ENCODE data around the gene PMPCB.
A peak's percentile ranks its signal among the peaks of the same experiment; 100 is the strongest.

PMPCB gene

GRCh38 chr7:103325744-103326143 lies 28.5 kb downstream of the PMPCB start:
- no peak for DNase-seq (ENCODE audit: low read depth in 1 of 2, low spot score in 1 of 2)

- no peak for DNase-seq (ENCODE audit: low read depth in 1 of 2, low spot score in 1 of 2)
Measured at GRCh38 chr7:103336761-103337160, 39.5 kb downstream of the PMPCB start.

DNA sequence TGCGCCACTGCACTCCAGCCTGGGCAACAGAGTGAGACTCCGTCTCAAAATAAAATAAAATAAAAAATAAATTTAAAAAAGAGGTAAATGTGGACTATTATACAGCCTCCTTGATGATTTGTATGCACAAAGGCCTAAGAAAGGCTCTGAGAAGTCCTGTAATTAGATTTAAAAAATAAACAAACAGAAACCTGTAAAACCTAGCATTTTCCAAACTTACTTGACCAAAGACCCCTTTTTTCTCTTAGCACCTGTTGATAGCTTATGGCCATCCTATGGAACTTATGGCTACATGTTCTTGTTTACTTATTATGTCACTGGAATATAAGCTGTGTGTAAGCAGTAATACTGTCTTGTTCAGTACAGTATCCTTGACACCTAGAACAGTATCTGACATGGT lies 41.6 kb downstream of the PMPCB start:
- no peak for DNase-seq (ENCODE audit: low read depth in 1 of 2, low spot score in 1 of 2)

- no peak for DNase-seq (ENCODE audit: low read depth in 1 of 2, low spot score in 1 of 2)
Measured at GRCh38 chr7:103341466-103341865, 44.2 kb downstream of the PMPCB start.

DNA sequence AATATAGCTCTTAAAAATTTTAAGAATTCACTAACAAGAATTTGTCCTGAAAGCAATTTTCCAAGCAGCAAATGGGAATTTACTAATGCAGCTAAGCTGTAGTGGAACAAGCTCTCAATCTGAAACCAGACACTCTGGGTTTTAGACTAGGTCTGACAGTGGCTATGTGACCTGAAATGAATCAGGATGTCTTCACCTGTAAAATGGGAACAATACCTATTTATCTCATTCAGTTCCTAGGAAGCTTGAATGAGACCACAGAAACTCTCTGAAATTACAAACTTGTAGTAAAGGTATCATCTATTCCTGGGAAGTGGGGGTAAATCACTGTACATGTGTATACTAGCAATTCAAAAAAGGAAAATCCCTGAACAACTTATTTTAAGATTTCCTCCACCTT lies 46.1 kb downstream of the PMPCB start:
- no peak for DNase-seq (ENCODE audit: low read depth in 1 of 2, low spot score in 1 of 2)

- DNase-seq (ENCODE audit: low read depth in 1 of 2, low spot score in 1 of 2): peak; percentile 8 to 10
Measured at GRCh38 chr7:103343758-103344452, 46.7 kb downstream of the PMPCB start.

DNA sequence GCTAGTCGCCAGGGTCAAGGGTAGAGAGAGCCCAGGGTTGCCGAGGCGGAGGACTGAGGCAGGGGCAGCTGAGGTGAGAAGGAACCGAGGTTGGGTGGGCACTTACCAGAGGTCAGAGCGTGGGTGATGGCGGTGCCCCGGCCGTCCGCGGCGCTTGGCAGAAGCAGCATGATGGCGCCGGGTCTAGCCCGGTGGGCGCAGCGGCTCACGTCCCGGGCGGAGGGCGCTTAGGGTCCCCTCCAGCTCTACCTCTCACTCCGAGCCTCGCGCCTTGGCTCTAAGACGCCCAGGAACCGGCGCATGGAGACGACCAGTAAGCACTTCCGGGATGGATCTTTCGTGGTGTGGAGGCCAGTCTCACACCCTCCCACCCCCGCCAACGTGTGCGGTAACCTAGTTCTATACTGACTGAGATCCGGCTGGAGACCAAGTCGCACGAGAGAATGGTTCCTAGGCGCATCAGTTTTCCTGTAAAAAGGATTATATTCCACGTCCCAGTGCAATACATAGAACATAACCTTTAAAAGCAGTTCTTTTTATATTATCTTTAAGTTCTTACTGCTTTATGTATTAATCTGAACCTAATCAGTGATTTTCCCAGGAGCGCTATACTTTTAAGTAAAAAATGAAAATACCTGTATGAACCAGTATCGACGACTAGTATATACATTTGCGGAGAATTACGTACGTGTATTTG lies 47.4 kb downstream of the PMPCB start, which contains the start of gene DNAJC2:
Gene DNAJC2 (minus strand): TSS at position 315 of the 697 bp plus-strand sequence. CDS start 145 bp downstream, at position 170.
- DNase-seq (ENCODE audit: low read depth in 1 of 2, low spot score in 1 of 2): peak; percentile 68

DNA sequence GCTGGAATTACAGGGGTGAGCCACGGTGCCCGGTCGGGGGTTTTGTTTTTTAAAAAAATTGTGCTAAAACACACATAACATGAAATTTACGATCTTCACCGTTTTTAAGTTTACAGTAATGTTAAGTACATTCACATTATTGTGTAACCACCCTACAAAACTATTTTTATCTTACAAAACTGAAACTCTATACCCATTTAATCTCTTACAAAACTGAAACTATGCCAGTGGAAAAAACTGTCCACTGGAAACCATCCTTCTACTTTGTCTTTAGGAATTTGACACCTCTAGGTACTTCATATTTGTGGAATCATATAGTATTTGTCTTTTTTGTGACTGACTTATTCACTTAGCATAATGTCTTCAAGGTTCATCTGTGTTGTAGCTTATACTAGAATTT lies 49.2 kb downstream of the PMPCB start:
- DNase-seq (ENCODE audit: low read depth in 1 of 2, low spot score in 1 of 2): no peak

- peak; percentile 59 to 61 for DNase-seq (ENCODE audit: low read depth in 1 of 2, low spot score in 1 of 2)
Measured at GRCh38 chr7:103347507-103348267, 50.5 kb downstream of the PMPCB start, which contains the start of gene PSMC2. Gene PSMC2, plus strand, starts transcription at chr7:103347643. Its CDS starts 69 bp downstream, at chr7:103347712.

GRCh38 chr7:103348452-103348851 lies 51.2 kb downstream of the PMPCB start:
- no peak for DNase-seq (ENCODE audit: low read depth in 1 of 2, low spot score in 1 of 2)

DNA sequence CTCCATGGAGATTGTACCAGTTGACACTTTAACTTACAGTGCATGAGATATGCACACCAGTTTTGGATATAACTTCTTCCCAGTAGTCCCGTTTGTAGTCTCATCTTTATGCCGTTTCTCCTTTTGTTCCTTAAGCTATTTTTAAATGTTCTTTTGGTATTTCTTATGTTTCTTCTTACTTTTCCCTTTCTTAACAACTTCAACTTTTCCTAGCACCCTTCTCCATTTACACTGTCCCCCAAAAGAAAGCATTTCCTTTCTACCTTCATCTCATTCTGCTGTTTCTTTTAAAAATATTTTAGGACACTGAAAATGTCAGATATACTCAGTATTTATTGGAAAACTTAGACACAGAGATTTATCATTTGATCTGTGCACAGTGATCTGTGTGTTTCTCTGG lies 51.7 kb downstream of the PMPCB start:
- DNase-seq (ENCODE audit: low read depth in 1 of 2, low spot score in 1 of 2): no peak

DNA sequence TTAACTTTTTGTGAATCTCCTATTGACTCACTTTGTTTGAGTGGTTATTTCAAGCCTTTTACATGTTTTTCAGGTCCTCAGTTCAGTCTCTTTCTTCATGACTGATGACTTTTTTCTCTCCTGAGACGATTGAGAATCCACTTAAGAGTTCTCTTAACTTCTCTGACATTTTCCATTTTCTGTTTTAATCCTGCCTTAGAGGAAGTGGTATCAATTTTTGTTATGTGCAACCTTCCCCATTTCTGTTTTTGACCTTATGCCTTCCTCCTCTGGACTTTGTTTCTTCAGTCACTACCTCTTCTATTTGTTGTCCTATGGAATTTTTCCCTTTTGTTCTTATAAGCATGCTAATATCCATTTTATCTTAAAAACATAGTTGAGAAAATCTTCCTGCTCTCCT lies 52.6 kb downstream of the PMPCB start:
- no peak for DNase-seq (ENCODE audit: low read depth in 1 of 2, low spot score in 1 of 2)

Measured in stimulated activated CD4-positive, alpha-beta T cell treated with anti-CD3 and anti-CD28 coated beads, Interleukin-15, amount 100 ng/mL, for 1 hour (primary cell).